HK-2 (cell line): ENCODE measurements around the gene MTO1.
"Not testable (repeated sequence)": the region's sequence is repeated elsewhere in the genome, so short reads cannot be mapped to it uniquely, and the experiment has no call there.

Experiments
- DNase-seq: peaks from one replicate; pipeline ENCODE4 v3.0.0-alpha.2; 2018; ENCODE audit not compliant: unreplicated experiment

MTO1 gene

DNA sequence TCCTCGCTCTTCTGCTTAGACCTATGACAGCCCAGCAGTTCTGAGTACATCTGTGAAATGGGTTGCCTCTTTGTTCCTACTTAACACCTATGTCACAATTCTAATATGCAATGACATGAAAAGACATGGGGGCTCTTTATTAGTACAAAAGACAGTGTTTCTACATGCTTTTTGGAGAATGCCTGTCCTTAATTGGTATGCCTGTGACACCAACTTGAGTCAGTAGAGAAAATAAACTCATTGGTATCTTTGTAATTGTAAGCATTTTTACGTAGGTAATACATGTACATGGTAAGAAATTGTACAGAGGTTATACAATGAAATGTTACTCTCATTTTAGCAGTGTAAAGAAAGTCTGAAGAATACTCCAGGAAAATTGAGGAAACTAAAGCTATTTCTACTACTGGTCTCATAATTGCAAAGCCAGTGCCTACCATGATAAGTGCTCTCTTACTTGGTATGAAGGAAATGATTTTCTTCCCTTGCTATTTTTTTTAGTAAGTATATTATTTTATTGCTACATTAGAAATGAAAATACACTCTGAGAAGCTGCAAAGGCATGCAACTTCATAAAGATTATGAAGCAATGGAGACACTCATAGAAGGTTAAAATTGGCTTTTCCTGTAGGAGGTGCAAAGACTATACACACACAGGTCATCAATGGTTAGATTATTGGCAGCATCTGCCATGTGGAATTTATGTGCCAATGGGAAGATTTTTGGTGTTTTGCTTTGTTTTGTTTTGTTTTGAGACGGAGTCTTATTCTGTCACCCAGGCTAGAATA lies 64.2 kb downstream of the MTO1 start:
- no peak for DNase-seq

DNA sequence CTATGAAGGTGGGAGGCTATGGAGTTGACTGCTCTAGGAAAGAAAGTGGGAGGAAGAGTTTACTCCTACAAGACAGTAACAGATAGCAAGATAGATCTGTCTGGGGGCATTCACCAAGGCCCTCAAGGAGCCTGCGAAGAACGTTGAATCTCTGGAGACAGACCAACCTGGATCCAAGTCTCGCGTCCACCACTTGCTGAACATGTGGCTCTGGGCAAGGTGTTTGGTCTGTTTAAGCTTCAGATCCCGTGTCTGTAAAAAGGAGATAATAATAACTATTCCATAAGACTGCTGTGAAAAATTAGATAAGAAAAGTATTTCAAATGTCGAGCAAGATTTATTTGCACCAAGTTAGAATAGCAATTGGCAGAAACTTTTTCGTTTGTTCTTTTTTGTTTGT lies 67.4 kb downstream of the MTO1 start:
- no peak for DNase-seq

DNA sequence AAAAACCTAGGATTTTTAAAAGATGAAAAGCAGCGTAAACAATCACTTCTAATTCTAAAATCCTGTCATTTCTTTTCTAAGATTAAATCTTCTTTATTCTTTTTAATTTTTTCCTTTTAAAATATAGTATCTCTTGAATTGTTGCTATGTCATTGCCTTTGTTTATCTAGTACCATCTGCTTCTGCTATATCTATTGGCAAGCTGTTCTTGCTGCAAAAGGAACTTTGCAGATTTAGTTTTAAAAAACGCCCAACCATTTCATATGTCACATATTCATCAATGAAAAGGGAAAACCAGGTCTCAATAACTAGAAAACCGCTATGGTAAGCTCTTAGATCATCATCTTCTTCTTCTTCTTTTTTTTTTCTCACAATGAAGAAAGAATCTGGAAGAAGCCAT lies 70.8 kb downstream of the MTO1 start:
- no peak for DNase-seq

DNA sequence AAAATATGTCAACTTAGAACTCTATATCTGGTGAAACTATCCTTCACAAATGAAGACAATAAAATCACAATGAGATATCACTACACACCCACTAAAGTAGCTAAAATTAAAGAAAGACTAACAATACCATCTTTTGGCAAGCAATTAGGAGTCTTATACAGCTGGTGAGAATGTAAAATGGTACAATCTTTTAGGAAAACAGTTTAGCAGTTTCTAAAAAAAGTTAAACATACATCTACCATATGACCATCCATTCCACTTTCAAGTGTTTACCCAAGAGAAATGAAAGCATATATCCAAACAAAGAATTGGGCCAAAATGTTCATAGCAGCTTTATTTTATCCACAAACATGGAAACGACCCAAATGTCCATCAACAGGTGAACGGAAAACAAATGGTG lies 73.1 kb downstream of the MTO1 start:
- no peak for DNase-seq

DNA sequence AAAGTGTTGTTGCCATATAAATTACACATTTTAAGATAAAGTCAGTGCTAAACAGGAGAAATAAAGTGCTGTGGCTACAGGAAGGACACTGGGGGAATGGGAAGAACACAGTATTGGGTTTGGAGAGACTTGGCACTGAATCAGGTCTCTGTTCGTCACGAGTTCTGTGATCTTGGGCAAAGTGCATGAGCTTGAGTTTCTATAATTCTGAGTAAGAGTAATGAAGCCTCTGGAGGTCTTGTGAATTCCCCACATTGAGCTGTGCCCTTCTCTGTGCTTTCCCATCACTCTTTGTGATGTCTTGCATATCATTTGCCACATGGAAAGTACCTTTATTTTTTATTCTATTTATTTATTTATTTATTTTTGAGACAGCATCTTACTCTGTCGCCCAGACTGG lies 76.1 kb downstream of the MTO1 start:
- DNase-seq, result no peak

DNA sequence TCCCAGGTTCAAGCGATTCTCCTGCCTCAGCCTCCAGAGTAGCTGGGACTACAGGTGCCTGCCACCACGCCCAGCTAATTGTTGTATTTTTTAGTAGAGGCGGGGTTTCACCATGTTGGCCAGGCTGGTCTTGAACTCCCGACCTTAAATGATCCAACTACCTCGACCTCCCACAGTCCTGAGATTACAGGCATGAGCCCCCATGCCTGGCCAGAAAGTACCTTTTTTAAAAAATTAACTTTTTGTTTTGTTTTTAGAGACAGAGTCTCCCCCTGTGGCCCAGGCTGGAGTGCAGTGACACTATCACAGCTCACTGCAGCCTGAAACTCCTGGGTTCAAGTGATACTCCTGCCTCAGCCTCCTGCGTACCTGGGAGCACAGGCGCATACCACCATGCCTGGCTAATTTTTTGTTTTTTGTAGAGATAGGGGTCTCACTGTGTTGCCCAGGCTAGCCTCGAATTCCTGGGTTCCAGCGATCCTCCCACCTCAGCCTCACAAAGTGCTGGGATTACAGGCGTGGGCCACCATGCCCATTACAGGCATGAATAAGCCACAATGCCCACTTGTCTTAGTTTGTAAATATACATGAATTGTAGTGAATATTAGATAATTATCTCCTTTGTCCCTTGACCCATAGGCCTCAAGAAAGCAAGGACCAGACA lies 76.7 kb downstream of the MTO1 start:
- no peak for DNase-seq

DNA sequence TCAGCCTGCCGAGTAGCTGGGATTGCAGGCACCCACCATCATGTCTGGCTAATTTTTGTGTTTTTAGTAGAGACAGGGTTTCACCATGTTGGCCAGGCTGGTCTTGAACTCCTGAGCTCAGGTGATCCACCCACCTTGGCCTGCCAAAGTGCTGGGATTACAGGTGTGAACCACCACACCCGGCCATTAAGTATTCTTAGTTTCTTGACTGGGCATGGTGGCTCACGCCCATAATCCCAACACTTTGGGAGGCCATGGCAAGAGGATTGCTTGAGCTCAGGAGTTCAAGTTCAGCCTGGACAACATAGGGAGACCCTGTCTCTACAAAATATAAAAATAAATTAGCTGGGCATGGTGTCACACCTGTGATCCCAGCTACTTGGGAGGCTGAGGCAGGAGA lies 80.9 kb downstream of the MTO1 start:
- not testable (repeated sequence) for DNase-seq

DNA sequence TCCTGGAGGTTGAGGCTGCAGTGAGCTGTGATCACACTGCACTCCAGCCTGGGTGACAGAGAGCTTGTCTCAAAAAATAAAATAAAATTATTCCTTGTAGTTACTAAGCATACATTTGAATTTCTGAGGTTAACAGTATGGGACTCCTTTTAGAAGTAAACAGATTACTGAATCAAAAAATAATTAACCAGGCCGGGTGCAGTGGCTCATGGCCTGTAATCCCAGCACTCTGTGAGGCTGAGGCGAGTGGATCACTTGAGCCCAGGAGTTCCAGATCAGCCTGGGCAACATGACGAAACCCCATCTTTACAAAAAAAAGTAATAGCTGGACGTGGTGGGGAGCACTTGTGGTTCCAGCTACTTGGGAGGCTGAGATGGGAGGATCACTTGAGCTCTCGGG lies 81.4 kb downstream of the MTO1 start:
- no peak for DNase-seq

DNA sequence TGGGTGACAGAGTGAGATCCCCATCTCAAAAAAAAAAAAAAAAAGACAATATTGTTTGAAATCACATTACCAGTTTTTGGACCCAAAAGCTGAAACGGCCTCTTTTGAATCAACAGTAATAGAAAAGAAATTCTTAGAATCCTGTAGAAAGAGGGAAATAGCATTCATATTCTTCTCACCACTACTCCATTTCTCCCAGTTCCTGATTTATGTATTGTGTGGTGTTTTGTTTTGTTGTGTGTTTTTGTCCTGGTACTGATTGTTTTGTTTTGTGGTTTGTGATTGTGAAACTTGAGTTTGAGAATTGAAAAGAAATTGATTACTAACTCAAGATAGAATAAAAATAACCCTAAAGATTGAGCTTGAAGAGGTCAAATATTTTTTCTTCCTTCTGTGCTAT lies 85.5 kb downstream of the MTO1 start:
- DNase-seq, result no peak

DNA sequence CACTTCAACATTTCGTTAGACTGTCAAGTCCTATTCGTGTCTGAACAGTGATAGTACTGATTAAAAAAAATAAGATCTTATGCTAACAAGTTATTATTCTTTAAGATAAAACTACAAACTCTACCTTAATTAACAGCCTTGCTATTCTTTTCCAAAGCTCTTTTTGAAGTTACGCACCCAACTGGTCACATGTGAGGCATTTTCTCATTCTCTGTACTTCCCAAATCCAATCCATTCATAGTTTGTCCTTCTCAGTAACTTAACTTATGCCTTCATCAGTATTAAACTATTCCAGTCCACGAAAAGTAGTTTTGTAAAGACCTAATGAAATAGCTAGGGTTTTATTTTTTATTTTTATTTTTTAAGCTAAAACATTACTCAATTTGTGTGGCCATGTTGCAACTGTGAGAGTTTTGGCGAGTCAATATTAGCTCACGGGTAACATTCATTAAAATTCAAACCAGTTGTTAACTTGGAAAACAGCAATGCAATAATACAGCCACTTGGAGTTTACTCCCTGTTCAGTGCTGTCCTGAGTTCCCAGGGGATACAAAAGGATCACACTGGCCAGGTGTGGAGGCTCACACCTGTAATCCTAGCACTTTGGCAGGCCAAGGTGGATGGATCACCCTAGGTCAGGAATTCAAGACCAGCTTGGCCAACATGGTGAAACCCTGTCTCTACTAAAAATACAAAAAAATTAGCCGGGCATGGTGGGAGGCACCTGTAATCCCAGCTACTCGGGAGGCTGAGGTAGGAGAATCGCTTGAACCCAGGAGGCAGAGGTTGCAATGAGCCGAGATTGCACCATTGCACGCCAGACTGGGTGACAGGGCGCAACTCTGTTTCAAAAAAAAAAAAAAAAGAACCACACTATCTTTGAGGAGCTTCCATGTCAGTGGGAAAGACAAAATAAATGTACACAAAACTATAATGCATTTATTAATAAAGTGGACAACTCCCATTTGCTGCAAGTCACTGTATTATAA lies 87.2 kb downstream of the MTO1 start:
- no peak for DNase-seq

DNA sequence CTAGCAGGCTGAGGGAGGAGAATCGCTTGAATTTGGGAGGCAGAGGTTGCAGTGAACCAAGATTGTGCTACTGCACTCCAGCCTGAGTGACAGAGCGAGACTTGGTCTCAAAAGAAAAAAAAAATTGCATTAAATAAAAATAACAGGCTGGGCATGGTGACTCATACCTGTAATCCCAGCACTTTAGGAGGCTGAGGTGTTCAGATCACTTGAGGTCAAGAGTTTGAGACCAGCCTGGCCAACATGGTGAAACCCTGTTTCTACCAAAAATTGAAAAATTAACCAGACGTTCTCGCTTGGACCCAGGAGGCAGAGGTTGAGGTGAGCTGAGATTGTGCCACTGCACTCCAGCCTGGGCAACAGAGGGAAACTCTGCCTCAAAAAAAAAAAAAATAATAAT lies 89.6 kb downstream of the MTO1 start:
- not testable (repeated sequence) for DNase-seq

DNA sequence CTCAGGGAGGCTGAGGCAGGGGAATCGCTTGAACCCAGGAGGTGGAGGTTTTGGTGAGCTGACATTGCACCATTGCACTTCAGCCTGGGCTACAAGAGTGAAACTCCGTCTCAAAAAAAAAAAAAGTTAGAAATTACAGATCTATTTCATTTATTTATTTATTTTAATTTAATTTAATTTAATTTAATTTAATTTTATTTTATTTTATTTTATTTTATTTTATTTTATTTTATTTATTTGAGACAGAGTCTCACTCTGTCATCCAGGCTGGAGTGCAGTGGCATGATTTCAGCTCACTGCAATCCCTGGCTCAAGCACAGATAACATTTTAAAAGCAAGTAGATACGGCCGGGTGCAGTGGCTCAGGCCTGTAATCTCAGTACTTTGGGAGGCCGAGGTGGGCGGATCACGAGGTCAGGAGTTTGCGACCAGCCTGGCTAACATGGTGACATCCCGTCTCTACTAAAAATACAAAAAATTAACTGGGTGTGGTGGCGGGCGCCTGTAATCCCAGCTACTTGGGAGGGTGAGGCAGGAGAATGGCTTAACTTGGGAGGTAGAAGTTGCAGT lies 93.9 kb downstream of the MTO1 start:
- DNase-seq, result not testable (repeated sequence)

DNA sequence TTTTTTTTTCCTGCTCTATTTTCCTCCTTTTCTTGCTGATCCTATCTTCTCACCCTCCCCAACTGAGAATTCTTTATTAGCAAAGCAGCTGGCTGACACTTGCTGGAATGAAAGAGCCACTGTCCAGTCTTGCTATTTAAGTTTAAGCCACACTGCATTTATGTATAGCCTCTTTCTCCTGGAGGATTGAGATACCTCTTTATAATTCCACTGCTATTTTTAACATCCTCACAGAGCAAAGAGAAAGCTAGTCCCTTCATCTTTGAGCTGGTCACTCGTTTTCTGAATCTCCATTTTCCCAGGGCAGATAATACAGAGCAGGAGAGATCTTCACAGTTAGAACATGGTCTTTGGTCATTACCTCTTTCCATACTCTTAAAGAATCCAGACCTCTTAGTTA lies 95.3 kb downstream of the MTO1 start:
- DNase-seq, result no peak
